Measurements from ENCODE around the gene DENR.
"Not testable (repeated sequence)": the region's sequence is repeated elsewhere in the genome, so short reads cannot be mapped to it uniquely, and the experiment has no call there.

Gene DENR

GRCh38 chr12:122743895-122744525, 8.6 kb upstream of the DENR start:
- no peak for DNase-seq (ENCODE audit: low spot score)

- no peak for DNase-seq (ENCODE audit: low spot score)
Observed at GRCh38 chr12:122747224-122748135, 5.1 kb upstream of the DENR start.

GRCh38 chr12:122749569-122750332, 2.9 kb upstream of the DENR start:
- no peak for DNase-seq (ENCODE audit: low spot score)

- not testable (repeated sequence) for DNase-seq (ENCODE audit: low spot score)
Observed at GRCh38 chr12:122750781-122751515, 1.7 kb upstream of the DENR start.

GRCh38 chr12:122753319-122753650, 661 bp downstream of the DENR start:
- DNase-seq (ENCODE audit: low spot score), result no peak

- DNase-seq (ENCODE audit: low spot score), result no peak
Observed at GRCh38 chr12:122754790-122755189, 2.2 kb downstream of the DENR start.

GRCh38 chr12:122757568-122757967, 4.9 kb downstream of the DENR start:
- DNase-seq (ENCODE audit: low spot score), result no peak

- DNase-seq (ENCODE audit: low spot score), result no peak
Observed at GRCh38 chr12:122785503-122785902, 32.9 kb downstream of the DENR start.

- no peak for DNase-seq (ENCODE audit: low spot score)
Observed at GRCh38 chr12:122788387-122788786, 35.8 kb downstream of the DENR start.

- DNase-seq (ENCODE audit: low spot score), result no peak
Observed at GRCh38 chr12:122789637-122790036, 37.0 kb downstream of the DENR start.

- no peak for DNase-seq (ENCODE audit: low spot score)
Observed at GRCh38 chr12:122790393-122791075, 37.9 kb downstream of the DENR start.

- peak; percentile 69 for DNase-seq (ENCODE audit: low spot score)
Observed at GRCh38 chr12:122793685-122794106, 41.1 kb downstream of the DENR start.

GRCh38 chr12:122795807-122796206, 43.2 kb downstream of the DENR start:
- DNase-seq (ENCODE audit: low spot score), result no peak

- DNase-seq (ENCODE audit: low spot score), result no peak
Observed at GRCh38 chr12:122799641-122800243, 47.1 kb downstream of the DENR start.

- DNase-seq (ENCODE audit: low spot score), result no peak
Observed at GRCh38 chr12:122803937-122804336, 51.3 kb downstream of the DENR start.

GRCh38 chr12:122804957-122805356, 52.3 kb downstream of the DENR start:
- DNase-seq (ENCODE audit: low spot score), result not testable (repeated sequence)

- DNase-seq (ENCODE audit: low spot score), result no peak
Observed at GRCh38 chr12:122807651-122808050, 55.0 kb downstream of the DENR start.

- DNase-seq (ENCODE audit: low spot score), result no peak
Observed at GRCh38 chr12:122811777-122812176, 59.2 kb downstream of the DENR start.

- DNase-seq (ENCODE audit: low spot score), result no peak
Observed at GRCh38 chr12:122813310-122813713, 60.7 kb downstream of the DENR start.

- DNase-seq (ENCODE audit: low spot score), result no peak
Observed at GRCh38 chr12:122819209-122819785, 66.7 kb downstream of the DENR start.

GRCh38 chr12:122820138-122820537, 67.5 kb downstream of the DENR start:
- no peak for DNase-seq (ENCODE audit: low spot score)

Measured in CD4-positive, alpha-beta T cell treated with Interleukin-2 at 100 ng/mL for 4 hours (primary cell).